Chondrocyte (in vitro differentiated cells): ENCODE measurements around the gene KIAA1328. TPM values are rescaled to one million over a fixed set of nuclear protein-coding genes. Genes with fewer than 3 reads are reported as not detected.

ENCODE experiments used
- DNase-seq: peaks from one replicate; pipeline ENCODE4 v3.0.0; 2021; ENCODE audit warnings: mixed read lengths, low spot score
- H3K27ac Mint-ChIP-seq: one replicate; pipeline ENCODE4 v1.8.0; 2021; ENCODE audit warnings: mild to moderate bottlenecking, moderate library complexity, mixed read lengths; ENCODE audit not compliant: unreplicated experiment
- H3K27me3 Mint-ChIP-seq: 2 replicates; pipeline ENCODE4 v1.8.0; 2021; ENCODE audit warnings: low read depth, mixed read lengths
- H3K36me3 Mint-ChIP-seq: 2 replicates; pipeline ENCODE4 v1.8.0; 2021; ENCODE audit warnings: low read depth, mixed read lengths
- H3K4me1 Mint-ChIP-seq: 2 replicates; pipeline ENCODE4 v1.8.0; 2021; ENCODE audit warnings: low read depth, mild to moderate bottlenecking, mixed read lengths
- H3K4me3 Mint-ChIP-seq: one replicate; pipeline ENCODE4 v1.8.0; 2021; ENCODE audit warnings: mild to moderate bottlenecking, moderate library complexity, mixed read lengths; ENCODE audit not compliant: unreplicated experiment
- H3K9me3 Mint-ChIP-seq: 2 replicates; pipeline ENCODE4 v1.8.0; 2021; ENCODE audit warnings: low read depth, mixed read lengths
- CTCF ChIP-seq: fragments of 200-600 bp; sonication (generic); IDR thresholded peaks from 2 replicates; pipeline ENCODE4 v1.5.0; 2021; ENCODE audit warnings: antibody characterized with exemption, mild to moderate bottlenecking, moderate library complexity
- total RNA-seq: library from RNA; stranded (reverse); gene quantifications from 3 replicates; pipeline ENCODE4 v1.2.1, GENCODE V29; 2021

KIAA1328 gene
- total RNA-seq, 1 donor from 2014 or later, result 6.3 TPM

- H3K36me3 Mint-ChIP-seq, result no peaks in the 10 kb centered on the region
- H3K9me3 Mint-ChIP-seq, result no peaks in the 10 kb centered on the region
- peaks cover 10% of the 10 kb centered on the region for H3K4me1 Mint-ChIP-seq
- no peak for TF ChIP-seq CTCF
- peaks cover 55% of the 10 kb centered on the region for H3K27me3 Mint-ChIP-seq
- H3K27ac Mint-ChIP-seq, result no peak overlapping the region
- no peak for DNase-seq
- peak overlapping the region; percentile 60 for H3K4me3 Mint-ChIP-seq
Measured at GRCh38 chr18:37254973-37255372, 426.0 kb downstream of the KIAA1328 start.

GRCh38 chr18:37258131-37258530, 429.2 kb downstream of the KIAA1328 start:
- Mint-ChIP-seq H3K4me1 (peaks cover 4% of the 10 kb centered on the region), H3K27me3 (peaks cover 58% of the 10 kb centered on the region), H3K9me3 (no peaks in the 10 kb centered on the region), H3K4me3 (no peak overlapping the region), H3K36me3 (no peaks in the 10 kb centered on the region), H3K27ac (no peak overlapping the region)
- no peak for TF ChIP-seq CTCF
- DNase-seq, result no peak

- peaks cover 61% of the 10 kb centered on the region for H3K27me3 Mint-ChIP-seq
- TF ChIP-seq CTCF, result no peak
- H3K9me3 Mint-ChIP-seq, result no peaks in the 10 kb centered on the region
- H3K36me3 Mint-ChIP-seq, result no peaks in the 10 kb centered on the region
- H3K4me1 Mint-ChIP-seq, result peaks cover 3% of the 10 kb centered on the region
- H3K4me3 Mint-ChIP-seq, result no peak overlapping the region
- no peak overlapping the region for H3K27ac Mint-ChIP-seq
- no peak for DNase-seq
Measured at GRCh38 chr18:37258819-37259218, 429.9 kb downstream of the KIAA1328 start.

GRCh38 chr18:37259711-37260110, 430.8 kb downstream of the KIAA1328 start:
- Mint-ChIP-seq H3K4me3 (no peak overlapping the region), H3K9me3 (no peaks in the 10 kb centered on the region), H3K4me1 (peaks cover under 1% of the 10 kb centered on the region), H3K36me3 (no peaks in the 10 kb centered on the region), H3K27ac (no peak overlapping the region), H3K27me3 (peaks cover 60% of the 10 kb centered on the region)
- TF ChIP-seq CTCF, result no peak
- no peak for DNase-seq

- H3K36me3 Mint-ChIP-seq, result no peaks in the 10 kb centered on the region
- TF ChIP-seq CTCF, result no peak
- peaks cover 53% of the 10 kb centered on the region for H3K27me3 Mint-ChIP-seq
- H3K9me3 Mint-ChIP-seq, result no peaks in the 10 kb centered on the region
- H3K4me3 Mint-ChIP-seq, result no peak overlapping the region
- DNase-seq, result no peak
- H3K27ac Mint-ChIP-seq, result no peak overlapping the region
- no peaks in the 10 kb centered on the region for H3K4me1 Mint-ChIP-seq
Measured at GRCh38 chr18:37260367-37261093, 431.6 kb downstream of the KIAA1328 start.
